AG09309 (cell line): ENCODE results near the gene HOXB8.

Experiments used
- DNase-seq: peaks from one replicate; pipeline ENCODE4 v3.0.0-alpha.2; 2010; ENCODE audit warnings: low read depth
- H3K4me3 ChIP-seq: 2 replicates; pipeline ENCODE4 v1.5.1; 2011; ENCODE audit warnings: mild to moderate bottlenecking, low read depth, low read length, moderate library complexity; ENCODE audit not compliant: control insufficient read depth
- TF ChIP-seq, protein P1 (sequence below): IDR thresholded peaks from 2 replicates; pipeline ENCODE4 v1.5.1; 2011; ENCODE audit warnings: mild to moderate bottlenecking, low read depth, low read length, inconsistent platforms; ENCODE audit not compliant: insufficient read depth, control insufficient read depth; ENCODE audit errors: missing control alignments

The HOXB8 gene

DNA sequence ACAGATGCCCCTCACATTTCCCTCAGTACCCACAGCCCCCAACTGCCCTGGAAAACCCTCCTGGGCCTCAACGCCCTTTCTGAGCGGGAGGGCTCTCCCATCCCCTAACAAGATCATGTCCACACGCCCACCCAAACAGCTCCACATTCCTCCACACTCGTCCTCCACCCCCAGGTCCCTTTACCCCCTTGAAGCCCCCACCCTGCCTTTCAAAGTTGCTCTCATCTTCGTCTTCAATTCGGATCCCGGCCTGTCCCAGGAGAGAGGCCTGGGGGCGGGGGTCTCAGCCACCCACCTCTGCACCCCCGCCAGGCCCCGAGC lies 51.3 kb downstream of the HOXB8 start:
- TF ChIP-seq, protein P1, sequence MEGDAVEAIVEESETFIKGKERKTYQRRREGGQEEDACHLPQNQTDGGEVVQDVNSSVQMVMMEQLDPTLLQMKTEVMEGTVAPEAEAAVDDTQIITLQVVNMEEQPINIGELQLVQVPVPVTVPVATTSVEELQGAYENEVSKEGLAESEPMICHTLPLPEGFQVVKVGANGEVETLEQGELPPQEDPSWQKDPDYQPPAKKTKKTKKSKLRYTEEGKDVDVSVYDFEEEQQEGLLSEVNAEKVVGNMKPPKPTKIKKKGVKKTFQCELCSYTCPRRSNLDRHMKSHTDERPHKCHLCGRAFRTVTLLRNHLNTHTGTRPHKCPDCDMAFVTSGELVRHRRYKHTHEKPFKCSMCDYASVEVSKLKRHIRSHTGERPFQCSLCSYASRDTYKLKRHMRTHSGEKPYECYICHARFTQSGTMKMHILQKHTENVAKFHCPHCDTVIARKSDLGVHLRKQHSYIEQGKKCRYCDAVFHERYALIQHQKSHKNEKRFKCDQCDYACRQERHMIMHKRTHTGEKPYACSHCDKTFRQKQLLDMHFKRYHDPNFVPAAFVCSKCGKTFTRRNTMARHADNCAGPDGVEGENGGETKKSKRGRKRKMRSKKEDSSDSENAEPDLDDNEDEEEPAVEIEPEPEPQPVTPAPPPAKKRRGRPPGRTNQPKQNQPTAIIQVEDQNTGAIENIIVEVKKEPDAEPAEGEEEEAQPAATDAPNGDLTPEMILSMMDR: no peak
- no peak for DNase-seq
- no peak overlapping the region for H3K4me3 ChIP-seq

DNA sequence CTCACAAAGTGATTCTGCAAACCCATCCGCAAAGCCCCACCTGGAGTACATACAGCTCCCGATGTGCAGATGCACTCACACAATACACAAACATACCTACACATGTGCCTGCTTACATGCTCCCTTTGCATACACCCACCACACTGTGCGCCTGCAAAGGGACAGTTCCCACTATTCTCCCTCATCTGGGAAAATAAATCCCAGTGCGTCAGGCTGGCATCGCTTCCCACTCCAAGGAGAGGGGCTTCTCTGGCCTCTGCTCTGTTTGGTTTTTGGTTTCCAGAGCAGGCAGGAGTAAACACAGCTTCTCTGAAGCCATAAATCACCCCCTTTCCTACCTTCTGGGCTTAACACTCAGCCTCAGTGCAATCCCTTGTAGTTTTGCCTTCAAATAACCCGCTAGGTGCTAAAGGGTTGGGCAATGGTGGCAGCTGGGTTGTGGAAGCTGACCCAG lies 51.7 kb downstream of the HOXB8 start:
- TF ChIP-seq, protein P1: no peak
- no peak overlapping the region for H3K4me3 ChIP-seq
- no peak for DNase-seq

GRCh38 chr17:48562934-48563333 lies 52.2 kb downstream of the HOXB8 start:
- TF ChIP-seq, protein P1: no peak
- no peak overlapping the region for H3K4me3 ChIP-seq
- no peak for DNase-seq
